Mucosa of rectum (tissue), 2 donors: ENCODE measurements around the gene MCRIP1.
A peak's percentile ranks its signal among the peaks of the same experiment; 100 is the strongest.

Experiments used
- H3K27ac ChIP-seq, 2 donors: one replicate each; pipeline ENCODE4 v1.7.0; 2013; ENCODE audit warnings: inconsistent platforms in 2 of 2, low read depth in 2 of 2, low read length in 2 of 2
- H3K27me3 ChIP-seq, 2 donors: one replicate each; pipeline ENCODE4 v1.7.0; 2013; ENCODE audit warnings: low read length in 2 of 2; ENCODE audit not compliant: control insufficient read depth in 2 of 2, insufficient read depth in 2 of 2
- H3K36me3 ChIP-seq, 2 donors: one replicate each; pipeline ENCODE4 v1.7.0; 2013; ENCODE audit warnings: low read length in 2 of 2; ENCODE audit not compliant: control insufficient read depth in 2 of 2, insufficient read depth in 2 of 2
- H3K4me1 ChIP-seq, 2 donors: one replicate each; pipeline ENCODE4 v1.7.0; 2013; ENCODE audit warnings: low read length in 2 of 2, mild to moderate bottlenecking in 1 of 2; ENCODE audit not compliant: control insufficient read depth in 2 of 2, insufficient read depth in 2 of 2
- H3K4me3 ChIP-seq, 2 donors: one replicate each; pipeline ENCODE4 v1.7.0; 2013; ENCODE audit warnings: low read length in 2 of 2
- H3K9ac ChIP-seq, 2 donors: one replicate each; pipeline ENCODE4 v1.7.0; 2013; ENCODE audit warnings: low read length in 2 of 2, low read depth in 1 of 2, mild to moderate bottlenecking in 1 of 2
- H3K9me3 ChIP-seq, 2 donors: one replicate each; pipeline ENCODE4 v1.7.0; 2013; ENCODE audit warnings: low read length in 2 of 2; ENCODE audit not compliant: control insufficient read depth in 2 of 2
- donor health status: healthy.
- donor health status: Normal muscosa, but diverticular disease.

MCRIP1 gene

GRCh38 chr17:81860756-81861568 is 27.9 kb upstream of the MCRIP1 start:
- H3K4me1 ChIP-seq, result peaks cover 48 to 50% of the 10 kb centered on the region in 2 donors
- H3K4me3 ChIP-seq, result peak overlapping the region; percentile 84 to 91

GRCh38 chr17:81859906-81860755 is 27.0 kb upstream of the MCRIP1 start, which contains the start of gene P4HB:
Gene P4HB (minus strand): TSS chr17:81860535. CDS start chr17:81860471, 64 bp downstream.
- peaks cover 22 to 32% of the 10 kb centered on the region in 2 donors for H3K36me3 ChIP-seq
- peak within 1 kb of the TSS; percentile 84 to 96 for H3K4me3 ChIP-seq
- H3K4me1 ChIP-seq, result peaks cover 41 to 42% of the 10 kb centered on the region in 2 donors
- H3K27me3 ChIP-seq, result no peaks in the 10 kb centered on the region
- H3K9me3 ChIP-seq, result no peaks in the 10 kb centered on the region
- H3K9ac ChIP-seq, result peak within 1 kb of the TSS; percentile 97 to 98
- H3K27ac ChIP-seq, result peak within 1 kb of the TSS; percentile 96 to 99

More at GRCh38 chr17:81860756-81861568, 27.9 kb upstream of the MCRIP1 start:
- Histone ChIP-seq H3K9me3 (no peaks in the 10 kb centered on the region), H3K36me3 (peaks cover 13 to 23% of the 10 kb centered on the region in 2 donors), H3K27ac (peak overlapping the region; percentile 96 to 99), H3K9ac (peak overlapping the region; percentile 97 to 98), H3K27me3 (no peaks in the 10 kb centered on the region)

- Histone ChIP-seq H3K27ac (peak overlapping the region; percentile 93 to 94), H3K4me1 (peaks cover 36 to 37% of the 10 kb centered on the region in 2 donors)
These were observed 26.1 kb upstream of the MCRIP1 start for GRCh38 chr17:81858967-81859905.

GRCh38 chr17:81858170-81858966 is 25.3 kb upstream of the MCRIP1 start:
- peak overlapping the region; percentile 74 to 96 for H3K4me3 ChIP-seq
- H3K36me3 ChIP-seq, result peaks cover 32 to 48% of the 10 kb centered on the region in 2 donors
- peaks cover 31 to 32% of the 10 kb centered on the region in 2 donors for H3K4me1 ChIP-seq

More at GRCh38 chr17:81858967-81859905, 26.1 kb upstream of the MCRIP1 start:
- no peaks in the 10 kb centered on the region for H3K9me3 ChIP-seq
- no peaks in the 10 kb centered on the region for H3K27me3 ChIP-seq
- peaks cover 29 to 39% of the 10 kb centered on the region in 2 donors for H3K36me3 ChIP-seq
- peak overlapping the region; percentile 74 to 96 for H3K4me3 ChIP-seq
- peak overlapping the region; percentile 93 to 96 for H3K9ac ChIP-seq

GRCh38 chr17:81854974-81855774 is 22.1 kb upstream of the MCRIP1 start:
- no peak overlapping the region for H3K9ac ChIP-seq
- H3K4me1 ChIP-seq, result peaks cover 15 to 21% of the 10 kb centered on the region in 2 donors
- no peak overlapping the region for H3K4me3 ChIP-seq
- H3K27ac ChIP-seq, result no peak overlapping the region
- H3K36me3 ChIP-seq, result peaks cover 52 to 64% of the 10 kb centered on the region in 2 donors
- H3K27me3 ChIP-seq, result no peaks in the 10 kb centered on the region
- H3K9me3 ChIP-seq, result no peaks in the 10 kb centered on the region

More at GRCh38 chr17:81858170-81858966, 25.3 kb upstream of the MCRIP1 start:
- Histone ChIP-seq H3K27ac (no peak overlapping the region), H3K9ac (peak overlapping the region; percentile 93 to 96), H3K27me3 (no peaks in the 10 kb centered on the region), H3K9me3 (no peaks in the 10 kb centered on the region)

GRCh38 chr17:81852237-81852636 is 19.1 kb upstream of the MCRIP1 start:
- Histone ChIP-seq H3K4me1 (no peaks in the 10 kb centered on the region), H3K27me3 (no peaks in the 10 kb centered on the region), H3K4me3 (no peak overlapping the region), H3K27ac (no peak overlapping the region), H3K36me3 (peaks cover 48 to 55% of the 10 kb centered on the region in 2 donors), H3K9ac (no peak overlapping the region), H3K9me3 (no peaks in the 10 kb centered on the region)

GRCh38 chr17:81851423-81851822 is 18.3 kb upstream of the MCRIP1 start:
- Histone ChIP-seq H3K36me3 (peaks cover 56 to 60% of the 10 kb centered on the region in 2 donors), H3K9me3 (no peaks in the 10 kb centered on the region), H3K27me3 (no peaks in the 10 kb centered on the region), H3K4me1 (no peaks in the 10 kb centered on the region), H3K9ac (no peak overlapping the region), H3K4me3 (no peak overlapping the region), H3K27ac (no peak overlapping the region)

GRCh38 chr17:81849457-81849856 is 16.4 kb upstream of the MCRIP1 start:
- no peak overlapping the region for H3K4me3 ChIP-seq
- H3K36me3 ChIP-seq, result peaks cover 60 to 66% of the 10 kb centered on the region in 2 donors
- no peak overlapping the region for H3K27ac ChIP-seq
- no peaks in the 10 kb centered on the region for H3K9me3 ChIP-seq
- no peak overlapping the region for H3K9ac ChIP-seq
- H3K4me1 ChIP-seq, result no peaks in the 10 kb centered on the region
- H3K27me3 ChIP-seq, result no peaks in the 10 kb centered on the region
